ENCODE results near the gene TTC24.
"Not testable (repeated sequence)": the region's sequence is repeated elsewhere in the genome, so short reads cannot be mapped to it uniquely, and the experiment has no call there.

TTC24 gene

DNA sequence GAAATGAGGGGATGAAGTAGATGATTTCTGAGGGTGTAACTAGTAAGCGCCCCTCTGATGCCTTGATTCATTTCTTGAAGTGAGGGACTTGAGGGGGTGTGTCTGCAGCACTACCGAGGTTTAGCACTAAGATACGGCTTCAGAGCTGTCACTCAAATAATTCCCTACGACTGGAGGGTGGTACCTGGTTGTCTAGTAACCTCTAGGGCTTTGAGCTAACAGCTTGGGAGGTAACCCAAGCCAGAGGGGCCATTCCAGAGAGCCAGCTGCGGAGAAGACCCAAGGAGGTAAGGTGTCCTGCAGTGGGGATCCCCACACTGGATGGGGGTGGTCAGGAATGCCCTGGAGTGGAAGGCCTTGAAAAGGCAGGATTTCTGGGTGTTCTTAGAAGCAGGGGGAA, at the start of gene TTC24:
Gene TTC24 (plus strand): TSS at position 252 of the 400 bp plus-strand sequence. CDS start 1,642 bp downstream, outside the sequence.
- DNase-seq (ENCODE audit: low read depth, low spot score): no peak

- DNase-seq (ENCODE audit: low read depth, low spot score): no peak
Observed at GRCh38 chr1:156530006-156530405, 49.5 kb upstream of the TTC24 start.

- no peak for DNase-seq (ENCODE audit: low read depth, low spot score)
Observed at GRCh38 chr1:156532374-156532773, 47.1 kb upstream of the TTC24 start.

- no peak for DNase-seq (ENCODE audit: low read depth, low spot score)
Observed at GRCh38 chr1:156533568-156534220, 45.8 kb upstream of the TTC24 start.

DNA sequence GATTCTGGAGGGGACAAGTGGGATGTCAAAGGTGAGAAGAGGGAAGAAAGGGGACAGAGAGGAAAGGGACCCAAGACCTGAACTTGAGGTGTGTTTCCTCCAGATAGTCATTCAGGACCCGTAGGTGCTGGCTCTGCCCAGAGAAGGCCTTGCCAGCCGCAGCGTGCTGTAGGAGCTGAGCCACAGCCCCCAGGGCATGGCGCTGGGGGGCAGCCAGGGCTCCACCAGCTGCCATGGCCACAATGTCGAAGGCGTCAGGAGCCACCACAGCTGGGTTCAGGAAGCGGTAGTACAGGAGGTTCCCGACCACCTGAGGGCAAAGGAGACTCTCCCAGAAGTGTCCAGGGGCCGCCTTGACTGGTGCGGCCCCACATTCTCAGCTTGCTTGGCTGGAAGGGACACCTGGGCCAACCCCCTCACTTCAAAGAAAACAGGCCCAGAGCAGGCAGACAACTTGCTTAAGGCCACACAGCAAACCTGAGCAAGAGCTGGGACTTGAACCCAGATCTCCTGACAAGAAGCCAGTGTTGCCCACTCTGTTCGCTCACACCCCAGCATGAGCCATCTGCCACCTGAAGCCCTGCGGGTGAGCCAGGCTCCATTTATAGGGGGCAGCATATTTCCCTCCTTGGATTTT, 45.0 kb upstream of the TTC24 start:
- no peak for DNase-seq (ENCODE audit: low read depth, low spot score)

DNA sequence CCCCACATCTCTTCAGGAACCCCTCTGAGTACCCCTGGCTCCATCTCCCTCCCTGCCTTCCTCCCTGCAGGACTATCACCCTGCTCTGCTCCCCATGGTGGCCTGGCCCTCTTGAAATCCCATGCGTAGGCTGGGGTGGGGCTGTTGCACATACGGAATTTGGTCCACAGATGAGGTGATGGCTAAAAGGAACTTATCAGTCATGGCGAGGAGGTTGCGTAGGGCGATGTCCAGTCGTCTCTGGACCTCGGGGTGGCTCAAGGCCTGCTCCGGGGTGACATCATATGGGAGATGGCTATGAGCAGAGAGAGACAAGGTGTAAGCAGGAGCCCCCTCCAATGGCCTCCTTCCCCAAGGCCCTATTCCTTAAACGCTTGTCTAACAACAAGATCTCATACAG, 42.5 kb upstream of the TTC24 start:
- DNase-seq (ENCODE audit: low read depth, low spot score): no peak

- DNase-seq (ENCODE audit: low read depth, low spot score): no peak
Observed at GRCh38 chr1:156538711-156539440, 40.6 kb upstream of the TTC24 start.

DNA sequence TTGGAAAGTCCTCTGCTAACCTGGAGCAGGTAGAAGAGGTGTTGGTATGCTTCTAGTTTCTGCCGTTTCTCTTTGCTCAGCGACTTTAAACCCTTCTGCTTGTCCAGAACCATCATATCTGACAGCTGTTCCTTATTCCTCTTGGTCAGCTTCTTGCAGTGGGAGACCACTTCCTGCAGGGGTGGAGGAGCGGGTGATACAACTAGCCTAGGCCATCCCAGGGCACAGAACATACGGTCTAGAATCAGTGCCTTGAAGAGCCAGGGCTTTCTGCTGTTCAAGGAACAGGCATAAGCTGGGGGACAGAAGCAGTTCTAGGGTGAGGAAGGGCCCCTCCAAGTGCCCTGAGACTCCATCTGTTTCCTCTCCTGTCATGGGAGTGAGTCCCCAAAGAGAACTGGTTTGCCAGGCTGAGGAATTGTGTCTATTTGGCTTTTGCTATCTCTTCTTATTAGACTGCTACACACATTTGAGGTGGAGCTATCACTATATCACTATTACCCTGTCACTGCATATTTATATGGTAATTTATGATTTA, 39.6 kb upstream of the TTC24 start:
- no peak for DNase-seq (ENCODE audit: low read depth, low spot score)

DNA sequence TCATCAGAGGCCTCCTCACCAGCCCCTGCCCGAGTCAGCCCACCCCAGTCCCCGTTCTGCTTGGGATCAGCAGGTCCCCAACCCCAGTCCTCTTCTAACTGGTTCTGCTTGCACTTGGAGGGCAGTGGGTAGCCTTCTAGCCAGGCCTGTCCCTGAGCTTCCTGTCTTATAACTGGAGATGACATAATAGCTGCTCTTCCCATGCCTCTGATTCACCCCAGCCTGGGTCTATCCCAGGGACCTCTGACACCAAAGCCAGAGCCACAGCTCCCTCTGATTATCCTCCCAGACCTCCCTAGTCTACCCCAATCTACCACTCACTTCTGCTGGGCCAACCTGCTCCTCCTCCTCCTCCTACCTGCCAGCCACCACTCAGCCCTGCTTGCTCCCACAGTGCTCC, 38.6 kb upstream of the TTC24 start:
- DNase-seq (ENCODE audit: low read depth, low spot score): no peak

DNA sequence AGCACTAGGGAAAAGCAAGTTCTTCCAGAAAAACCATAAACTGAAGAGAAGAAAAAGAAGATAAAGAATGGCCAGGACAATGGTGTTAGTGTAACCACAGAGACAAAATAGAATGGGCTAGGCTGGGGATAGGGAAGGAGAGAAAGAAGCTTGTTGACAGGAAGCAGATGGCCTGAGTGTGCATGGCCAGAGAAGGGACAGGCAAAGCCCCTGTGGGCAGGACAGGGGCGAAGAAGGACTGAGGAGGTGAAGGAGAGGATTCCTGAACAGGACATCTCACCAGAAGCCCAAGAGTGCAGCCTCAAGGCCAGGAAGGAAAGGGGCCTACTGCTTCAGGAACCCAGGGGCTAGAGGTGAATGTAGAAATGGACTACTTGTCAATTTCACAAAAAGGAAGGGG, 36.5 kb upstream of the TTC24 start:
- DNase-seq (ENCODE audit: low read depth, low spot score): no peak

- DNase-seq (ENCODE audit: low read depth, low spot score): no peak
Observed at GRCh38 chr1:156544592-156545102, 34.9 kb upstream of the TTC24 start.

GRCh38 chr1:156546267-156546666, 33.3 kb upstream of the TTC24 start:
- DNase-seq (ENCODE audit: low read depth, low spot score): no peak

- no peak for DNase-seq (ENCODE audit: low read depth, low spot score)
Observed at GRCh38 chr1:156547434-156547833, 32.1 kb upstream of the TTC24 start.

GRCh38 chr1:156547982-156548381, 31.5 kb upstream of the TTC24 start:
- DNase-seq (ENCODE audit: low read depth, low spot score): no peak

DNA sequence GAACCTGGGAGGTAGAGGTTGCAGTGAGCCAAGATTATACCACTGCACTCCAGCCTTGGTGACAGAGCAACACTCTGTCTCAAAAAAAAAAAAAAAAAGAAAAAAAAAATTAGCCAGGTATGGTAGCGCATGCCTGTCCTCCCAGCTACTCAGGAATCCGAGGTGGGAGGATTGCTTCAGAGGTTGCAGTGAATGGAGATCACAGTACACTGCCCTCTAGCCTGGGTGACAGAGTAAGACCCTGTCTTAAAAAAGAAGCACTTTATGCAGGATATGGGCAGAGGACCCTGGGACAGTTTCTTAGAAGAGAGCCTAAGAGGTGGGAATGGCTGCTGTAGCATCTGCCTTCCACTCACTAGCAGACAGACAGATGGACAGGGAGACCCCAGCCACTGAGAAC, 30.1 kb upstream of the TTC24 start:
- no peak for DNase-seq (ENCODE audit: low read depth, low spot score)

DNA sequence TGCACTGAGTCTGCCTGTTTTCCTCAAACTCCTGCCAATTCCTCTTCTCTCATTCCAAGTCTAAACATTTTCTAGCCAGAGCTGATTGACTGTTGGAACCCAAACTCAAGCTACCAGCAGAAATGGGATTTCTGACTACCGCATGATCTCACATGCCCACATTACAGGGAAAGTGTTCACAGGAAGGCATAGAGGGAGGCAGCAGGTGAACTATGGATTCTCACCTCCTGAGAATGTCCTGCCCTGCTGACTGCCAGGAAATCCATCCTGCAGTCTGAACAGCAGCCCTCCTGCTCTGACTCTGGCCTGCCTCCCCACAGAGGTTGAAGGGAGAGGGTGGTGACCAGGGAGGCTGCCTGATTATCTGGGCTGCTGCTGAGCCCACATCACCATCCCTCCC, 29.7 kb upstream of the TTC24 start:
- no peak for DNase-seq (ENCODE audit: low read depth, low spot score)

GRCh38 chr1:156550346-156550745, 29.2 kb upstream of the TTC24 start:
- DNase-seq (ENCODE audit: low read depth, low spot score): no peak

DNA sequence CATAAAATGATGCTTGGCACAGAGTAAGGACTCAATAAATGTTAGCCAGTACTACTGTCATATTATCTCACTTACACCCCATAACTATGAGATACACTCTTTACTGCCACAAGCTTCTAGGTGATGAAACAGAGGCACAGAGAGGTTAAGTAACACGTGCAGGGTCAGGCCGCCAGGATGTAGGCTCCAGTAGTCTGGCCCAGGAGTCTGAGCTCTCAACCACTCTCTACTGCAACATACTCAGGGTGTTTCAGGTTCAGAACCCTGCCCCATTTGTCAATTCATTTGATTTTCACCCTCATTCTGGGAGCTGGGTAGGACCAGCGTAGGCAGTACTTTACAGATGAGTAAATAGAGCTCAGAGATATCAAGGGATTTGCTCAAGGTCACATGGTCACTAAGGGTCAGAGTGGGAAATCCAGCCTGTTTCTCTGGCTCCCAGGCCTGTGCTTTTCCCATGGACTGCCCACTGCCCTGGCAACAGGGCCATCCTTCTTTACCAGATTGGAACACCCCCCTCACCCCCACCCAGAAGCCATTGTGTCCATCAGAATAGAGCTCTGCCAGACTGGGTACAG, 28.4 kb upstream of the TTC24 start:
- no peak for DNase-seq (ENCODE audit: low read depth, low spot score)

- DNase-seq (ENCODE audit: low read depth, low spot score): no peak
Observed at GRCh38 chr1:156551869-156552268, 27.7 kb upstream of the TTC24 start.

DNA sequence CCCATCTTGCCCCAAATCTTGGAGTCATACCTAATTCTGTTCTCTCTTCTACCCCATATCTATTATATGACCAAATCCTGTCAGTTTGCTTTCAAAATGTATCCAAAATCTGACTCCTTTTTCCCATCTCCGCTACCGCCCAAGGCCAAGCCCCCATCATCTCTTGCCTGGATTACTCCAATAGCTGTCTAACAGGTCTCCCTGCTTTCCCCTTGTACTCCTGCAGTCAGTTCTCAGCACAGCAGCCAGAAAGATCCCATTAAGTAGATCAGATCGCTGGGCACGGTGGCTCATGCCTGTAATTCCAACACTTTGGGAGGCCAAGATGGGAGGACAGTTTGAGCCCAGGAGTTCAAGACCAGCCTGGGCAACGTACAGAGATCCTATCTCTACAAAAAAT, 27.0 kb upstream of the TTC24 start:
- no peak for DNase-seq (ENCODE audit: low read depth, low spot score)

DNA sequence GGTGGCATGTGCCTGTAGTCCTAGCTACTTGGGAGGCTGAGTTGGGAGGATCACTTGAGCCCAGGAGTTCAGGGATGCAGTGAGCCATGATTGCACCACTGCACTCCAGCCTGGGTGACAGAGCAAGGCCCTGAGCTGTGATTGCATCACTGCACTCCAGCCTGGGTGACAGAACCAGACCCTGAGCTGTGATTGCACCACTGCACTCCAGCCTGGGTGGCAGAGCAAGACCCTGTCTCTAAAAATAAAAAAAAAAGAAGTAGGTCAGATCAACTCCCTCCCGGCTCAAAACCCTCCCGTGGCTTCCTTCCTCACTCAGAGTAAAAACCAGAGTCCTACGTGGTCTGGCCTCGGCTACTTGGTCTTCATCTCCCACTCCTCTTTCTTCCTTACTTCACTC, 26.6 kb upstream of the TTC24 start:
- not testable (repeated sequence) for DNase-seq (ENCODE audit: low read depth, low spot score)

DNA sequence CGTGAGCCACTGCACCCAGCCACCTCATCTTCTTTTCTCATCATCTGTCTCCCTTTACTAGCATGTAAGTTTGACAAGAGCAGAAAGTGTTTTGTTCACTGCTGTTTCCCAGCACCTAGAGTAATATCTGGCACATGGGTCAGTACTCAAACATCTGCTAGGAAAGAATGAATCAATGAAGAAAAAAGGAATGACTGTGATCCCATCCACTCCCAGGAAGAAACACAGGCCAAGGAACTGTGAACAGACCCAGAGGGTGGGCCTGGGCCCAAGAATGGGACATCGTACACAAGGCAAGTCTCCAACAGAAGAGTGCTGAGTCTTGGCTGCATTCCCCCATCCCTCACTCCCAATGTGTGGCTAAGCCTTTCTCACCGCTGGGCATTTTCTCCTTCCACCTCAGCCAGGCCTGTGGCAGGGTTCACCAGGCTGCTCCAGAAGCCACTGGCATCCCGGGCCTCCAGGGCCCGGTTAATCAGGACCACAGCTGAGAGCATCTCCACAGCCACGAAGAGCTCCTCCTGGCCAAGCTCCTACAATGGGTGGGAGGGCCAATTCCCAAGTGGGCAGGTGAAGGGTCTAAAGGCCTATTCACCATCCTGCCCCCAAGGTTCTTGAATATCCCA, 25.6 kb upstream of the TTC24 start:
- DNase-seq (ENCODE audit: low read depth, low spot score): no peak
